ENCODE measurements around the gene PIBF1.

PIBF1 gene

DNA sequence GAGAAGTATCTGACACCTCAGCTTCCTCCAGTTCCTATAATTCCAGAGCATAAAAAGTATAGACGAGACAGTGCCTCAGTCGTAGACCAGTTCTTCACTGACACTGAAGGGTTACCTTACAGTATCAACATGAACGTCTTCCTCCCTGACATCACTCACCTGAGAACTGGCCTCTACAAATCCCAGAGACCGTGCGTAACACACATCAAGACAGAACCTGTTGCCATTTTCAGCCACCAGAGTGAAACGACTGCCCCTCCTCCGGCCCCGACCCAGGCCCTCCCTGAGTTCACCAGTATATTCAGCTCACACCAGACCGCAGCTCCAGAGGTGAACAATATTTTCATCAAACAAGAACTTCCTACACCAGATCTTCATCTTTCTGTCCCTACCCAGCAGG lies 279.9 kb downstream of the PIBF1 start:
- no peak for DNase-seq

DNA sequence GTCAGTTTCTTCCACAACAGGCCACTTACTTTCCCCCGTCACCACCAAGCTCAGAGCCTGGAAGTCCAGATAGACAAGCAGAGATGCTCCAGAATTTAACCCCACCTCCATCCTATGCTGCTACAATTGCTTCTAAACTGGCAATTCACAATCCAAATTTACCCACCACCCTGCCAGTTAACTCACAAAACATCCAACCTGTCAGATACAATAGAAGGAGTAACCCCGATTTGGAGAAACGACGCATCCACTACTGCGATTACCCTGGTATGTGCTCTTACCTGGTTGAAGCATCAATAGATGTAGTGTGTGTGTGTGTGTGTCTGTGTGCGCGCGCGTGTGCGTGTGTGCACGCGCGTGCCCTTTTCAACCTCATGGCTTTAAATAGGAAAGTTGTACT lies 280.5 kb downstream of the PIBF1 start:
- DNase-seq, result no peak

DNA sequence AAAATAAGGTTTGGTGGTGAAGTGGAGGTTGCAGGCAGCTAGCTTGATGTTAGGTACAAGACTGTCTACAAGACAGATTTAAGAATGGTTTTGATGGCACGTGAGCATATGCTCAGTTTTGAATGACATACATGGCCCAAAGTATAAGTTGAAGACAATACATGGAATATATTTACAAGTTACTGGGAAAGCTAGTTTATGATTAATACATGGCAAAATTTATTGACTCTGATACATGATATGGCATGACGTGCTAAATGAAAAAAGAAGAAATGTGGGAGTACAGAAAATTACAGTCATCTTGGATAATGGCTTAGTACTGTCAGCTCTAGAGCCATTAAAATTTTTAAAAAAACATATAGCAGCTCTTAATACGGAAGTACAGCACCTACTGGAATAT lies 281.2 kb downstream of the PIBF1 start:
- no peak for DNase-seq

DNA sequence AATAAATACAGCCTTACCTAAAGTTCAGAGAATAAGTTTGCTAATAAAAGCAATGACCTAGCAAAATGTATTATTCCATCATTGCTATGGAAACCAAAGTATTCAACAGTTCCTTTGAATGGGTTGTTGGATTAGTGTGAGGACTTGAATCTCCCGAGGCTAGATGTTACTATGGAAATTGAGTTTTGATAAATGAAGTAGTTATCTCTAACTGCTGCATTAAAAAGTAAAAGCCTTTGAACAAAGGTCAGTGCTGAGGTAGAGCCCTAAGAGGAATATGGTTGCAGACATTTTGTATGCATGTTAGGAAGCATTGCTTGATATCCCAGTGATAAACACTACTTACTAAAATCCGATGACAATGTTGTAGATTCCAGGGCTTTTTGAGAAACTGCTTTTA lies 283.1 kb downstream of the PIBF1 start:
- no peak for DNase-seq

DNA sequence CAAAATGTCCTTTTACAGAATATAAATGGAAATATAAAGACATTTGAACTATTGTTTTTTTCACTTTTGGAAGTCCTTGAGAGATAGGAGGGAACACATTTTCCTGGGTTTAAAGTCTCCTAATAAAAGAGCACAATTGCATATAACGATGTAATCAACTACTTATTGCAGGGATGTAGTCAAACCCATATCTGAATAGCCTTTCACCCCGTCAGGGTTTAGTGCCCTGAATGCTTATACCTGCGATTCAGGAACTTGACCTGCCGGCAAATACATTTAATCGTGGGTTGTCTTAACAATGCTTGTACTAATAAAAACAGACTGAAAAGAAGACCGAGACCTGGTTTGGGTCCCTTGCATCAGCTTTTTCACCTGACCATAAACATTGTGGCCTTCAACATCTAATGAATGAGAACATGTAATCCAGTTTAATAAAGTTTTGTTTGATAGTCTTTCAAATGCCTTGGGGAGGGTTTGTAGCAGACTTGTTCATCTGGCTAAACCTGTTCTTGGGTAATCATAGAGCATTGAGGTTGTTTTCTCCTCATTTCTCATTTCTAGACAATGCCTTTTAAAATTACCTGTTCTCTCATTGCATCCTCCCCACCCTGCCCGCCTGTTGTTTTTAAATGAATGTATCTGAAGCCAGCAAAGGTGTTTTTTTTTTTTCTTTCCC lies 283.9 kb downstream of the PIBF1 start:
- no peak for DNase-seq
